AG09309 (cell line): ENCODE measurements around the gene BET1.

Experiments used
- DNase-seq: peaks from one replicate; pipeline ENCODE4 v3.0.0-alpha.2; 2010; ENCODE audit warnings: low read depth
- H3K4me3 ChIP-seq: 2 replicates; pipeline ENCODE4 v1.5.1; 2011; ENCODE audit warnings: mild to moderate bottlenecking, low read depth, low read length, moderate library complexity; ENCODE audit not compliant: control insufficient read depth
- TF ChIP-seq, protein P1 (sequence below): IDR thresholded peaks from 2 replicates; pipeline ENCODE4 v1.5.1; 2011; ENCODE audit warnings: mild to moderate bottlenecking, low read depth, low read length, inconsistent platforms; ENCODE audit not compliant: insufficient read depth, control insufficient read depth; ENCODE audit errors: missing control alignments

The BET1 gene

DNA sequence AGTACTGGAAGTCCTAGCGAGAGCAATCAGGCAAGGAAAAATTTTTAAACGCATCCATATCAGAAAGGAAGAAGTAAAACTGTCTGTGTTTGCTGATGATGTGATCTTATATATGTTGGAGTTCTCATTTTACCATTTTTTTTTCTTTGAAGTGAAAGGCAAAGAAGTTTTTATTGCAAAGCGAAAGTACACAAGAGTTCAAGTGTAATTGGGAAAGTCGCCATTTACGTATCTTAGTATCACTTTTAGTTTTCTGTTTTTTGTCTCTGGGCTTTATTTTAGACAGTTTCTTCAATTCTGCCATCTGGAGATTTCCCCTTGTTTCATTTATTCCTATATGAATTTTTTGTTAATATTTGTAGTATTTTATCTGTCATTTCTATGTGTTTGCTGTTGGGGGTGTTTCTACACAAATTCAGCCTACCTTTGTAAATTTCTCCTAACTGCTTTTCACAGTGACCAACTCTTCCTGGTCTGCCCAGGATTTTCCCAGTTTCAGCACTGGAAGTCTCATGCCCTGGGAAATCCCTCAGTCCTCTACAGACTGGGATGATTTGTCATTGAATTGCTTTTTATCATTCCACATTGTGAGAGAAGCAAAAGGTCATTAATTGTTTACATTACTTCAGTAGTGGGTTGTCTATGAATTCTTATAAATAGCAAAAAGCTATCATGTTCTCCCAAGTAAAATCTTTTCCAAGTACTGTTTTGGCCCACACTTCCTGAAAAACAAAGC, 23.2 kb downstream of the BET1 start:
- H3K4me3 ChIP-seq = no peak overlapping the region
- TF ChIP-seq, protein P1, sequence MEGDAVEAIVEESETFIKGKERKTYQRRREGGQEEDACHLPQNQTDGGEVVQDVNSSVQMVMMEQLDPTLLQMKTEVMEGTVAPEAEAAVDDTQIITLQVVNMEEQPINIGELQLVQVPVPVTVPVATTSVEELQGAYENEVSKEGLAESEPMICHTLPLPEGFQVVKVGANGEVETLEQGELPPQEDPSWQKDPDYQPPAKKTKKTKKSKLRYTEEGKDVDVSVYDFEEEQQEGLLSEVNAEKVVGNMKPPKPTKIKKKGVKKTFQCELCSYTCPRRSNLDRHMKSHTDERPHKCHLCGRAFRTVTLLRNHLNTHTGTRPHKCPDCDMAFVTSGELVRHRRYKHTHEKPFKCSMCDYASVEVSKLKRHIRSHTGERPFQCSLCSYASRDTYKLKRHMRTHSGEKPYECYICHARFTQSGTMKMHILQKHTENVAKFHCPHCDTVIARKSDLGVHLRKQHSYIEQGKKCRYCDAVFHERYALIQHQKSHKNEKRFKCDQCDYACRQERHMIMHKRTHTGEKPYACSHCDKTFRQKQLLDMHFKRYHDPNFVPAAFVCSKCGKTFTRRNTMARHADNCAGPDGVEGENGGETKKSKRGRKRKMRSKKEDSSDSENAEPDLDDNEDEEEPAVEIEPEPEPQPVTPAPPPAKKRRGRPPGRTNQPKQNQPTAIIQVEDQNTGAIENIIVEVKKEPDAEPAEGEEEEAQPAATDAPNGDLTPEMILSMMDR = no peak
- no peak for DNase-seq

- TF ChIP-seq, protein P1 = no peak
- no peak overlapping the region for H3K4me3 ChIP-seq
- DNase-seq = no peak
These were observed 26.8 kb downstream of the BET1 start for GRCh38 chr7:93977211-93977950.

GRCh38 chr7:93973134-93973533, 31.0 kb downstream of the BET1 start:
- TF ChIP-seq, protein P1 = no peak
- no peak overlapping the region for H3K4me3 ChIP-seq
- no peak for DNase-seq

DNA sequence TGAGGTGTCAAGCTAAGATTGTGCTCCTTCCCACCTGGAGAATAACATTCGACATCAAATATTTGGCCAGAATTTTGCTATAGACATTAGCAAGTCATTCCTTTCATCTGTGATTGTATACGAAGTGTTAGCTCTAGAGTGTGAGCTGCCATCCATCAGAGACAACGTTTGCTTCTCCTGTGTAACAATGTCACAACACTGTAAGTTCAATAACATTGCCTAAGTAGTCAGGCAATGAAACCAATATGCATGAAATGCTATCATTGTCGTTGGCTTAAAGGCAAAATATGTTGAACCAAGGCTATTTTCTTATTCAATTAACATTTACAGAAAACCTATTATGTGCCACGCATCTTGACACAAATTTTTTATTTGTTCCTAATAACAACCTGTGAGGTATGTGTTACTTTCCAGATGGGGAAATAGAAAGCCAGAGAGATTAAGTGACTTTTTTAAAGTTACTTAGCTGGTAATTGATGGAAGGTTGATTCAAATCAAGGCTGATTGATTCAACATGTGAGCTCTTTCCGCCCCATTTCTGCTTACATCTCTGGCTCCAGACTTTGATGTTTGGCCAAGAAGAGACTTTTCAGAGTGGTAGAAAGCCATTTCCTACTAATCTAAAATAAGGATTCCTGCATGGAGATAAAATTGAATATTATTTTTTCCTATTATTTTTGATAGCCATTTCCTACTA, 32.0 kb downstream of the BET1 start:
- no peak for DNase-seq
- TF ChIP-seq, protein P1 = no peak

DNA sequence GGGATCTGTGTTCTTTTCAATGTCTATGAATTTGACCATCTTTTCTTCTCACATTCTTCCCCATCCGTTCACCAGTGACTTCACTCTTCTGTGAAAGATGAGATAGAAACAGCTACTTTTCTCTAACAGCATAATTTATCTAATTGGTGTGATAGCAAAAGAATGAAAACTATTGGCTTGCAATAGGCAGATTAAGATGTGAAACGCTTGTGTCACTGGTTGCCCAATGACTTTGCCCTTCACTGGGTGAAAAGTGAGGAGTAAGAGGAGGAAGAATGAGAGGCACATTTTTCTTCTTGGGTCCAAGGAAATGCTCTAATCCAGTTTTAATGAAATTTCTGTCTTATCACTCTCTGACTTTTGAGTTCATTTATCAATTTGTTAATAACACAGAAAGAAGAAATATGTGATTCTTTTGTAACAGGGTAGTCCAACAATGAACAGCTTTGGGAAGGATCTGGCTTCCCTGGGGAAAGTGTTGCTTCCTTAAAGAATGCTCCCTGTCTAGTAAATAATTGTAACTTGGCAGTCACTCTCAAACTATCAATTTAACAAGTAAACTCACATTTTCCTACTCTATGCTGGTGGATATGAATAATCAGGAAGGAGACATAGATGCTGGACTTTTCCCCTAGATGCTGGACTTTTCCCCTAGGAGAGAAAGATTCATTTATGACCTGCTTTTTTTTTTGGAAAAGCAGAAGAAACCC, 35.1 kb downstream of the BET1 start:
- H3K4me3 ChIP-seq = no peak overlapping the region
- DNase-seq = no peak
- TF ChIP-seq, protein P1 = no peak

More for the DNA sequence above, 32.0 kb downstream of the BET1 start:
- no peak overlapping the region for H3K4me3 ChIP-seq

- TF ChIP-seq, protein P1 = no peak
- H3K4me3 ChIP-seq = no peak overlapping the region
- no peak for DNase-seq
These were observed 39.3 kb downstream of the BET1 start for GRCh38 chr7:93964813-93965212.
